ENCODE measurements around the gene SALL1. TPM values are rescaled to one million over a fixed set of nuclear protein-coding genes. Genes with fewer than 3 reads are reported as not detected.

The SALL1 gene
- polyA plus RNA-seq, 1 donor from 2014 or later, result 0.22 TPM

GRCh38 chr16:51172368-51172767 lies 21.3 kb upstream of the SALL1 start:
- Histone ChIP-seq H3K79me2 (replicated peaks; ENCODE audit: insufficient read depth, low read length) (no peaks in the 10 kb centered on the region), H3K27ac (ENCODE audit: low read length) (no peak overlapping the region), H3K9me2 (ENCODE audit: insufficient read depth, low read length) (no peaks in the 10 kb centered on the region), H3K9me3 (ENCODE audit: low read length) (peaks cover 9% of the 10 kb centered on the region), H3K4me3 (ENCODE audit: low read length) (no peak overlapping the region), H4K20me1 (ENCODE audit: insufficient read depth) (no peaks in the 10 kb centered on the region), H2AFZ (ENCODE audit: low read depth, low read length) (no peak overlapping the region), H3F3A (ENCODE audit: insufficient read depth, low read length, poor library complexity, severe bottlenecking) (no peaks in the 10 kb centered on the region), H3K4me2 (ENCODE audit: low read length) (no peak overlapping the region), H3K9ac (ENCODE audit: low read length) (no peak overlapping the region), H3K36me3 (ENCODE audit: insufficient read depth, low read length) (no peaks in the 10 kb centered on the region), H3K27me3 (ENCODE audit: insufficient read depth, low read depth, low read length) (no peaks in the 10 kb centered on the region)
- TF ChIP-seq RAD21 (conservative IDR thresholded peaks at IDR 0.05) (no peak), EZH2 (IDR thresholded peaks at IDR 0.05; ENCODE audit: borderline replicate concordance, insufficient read depth, low read length, poor library complexity, severe bottlenecking) (no peak)

- no peak for TF ChIP-seq MXI1 (conservative IDR thresholded peaks at IDR 0.05; ENCODE audit: poor library complexity, severe bottlenecking)
- TF ChIP-seq EZH2 (IDR thresholded peaks at IDR 0.05; ENCODE audit: borderline replicate concordance, insufficient read depth, low read length, poor library complexity, severe bottlenecking), result no peak
- TF ChIP-seq POLR2AphosphoS5 (IDR thresholded peaks at IDR 0.05), result no peak
- no peak for TF ChIP-seq TAF1 (IDR thresholded peaks at IDR 0.05; ENCODE audit: low read depth)
- Histone ChIP-seq H3K79me2 (replicated peaks; ENCODE audit: insufficient read depth, low read length) (no peaks in the 10 kb centered on the region), H3K9me2 (ENCODE audit: insufficient read depth, low read length) (no peaks in the 10 kb centered on the region), H3K9ac (ENCODE audit: low read length) (no peak overlapping the region), H3K27ac (ENCODE audit: low read length) (no peak overlapping the region), H2AFZ (ENCODE audit: low read depth, low read length) (no peak overlapping the region), H4K20me1 (ENCODE audit: insufficient read depth) (no peaks in the 10 kb centered on the region), H3K4me3 (ENCODE audit: low read length) (no peak overlapping the region), H3K4me2 (ENCODE audit: low read length) (no peak overlapping the region), H3F3A (ENCODE audit: insufficient read depth, low read length, poor library complexity, severe bottlenecking) (no peaks in the 10 kb centered on the region), H3K27me3 (ENCODE audit: insufficient read depth, low read depth, low read length) (no peaks in the 10 kb centered on the region), H3K9me3 (ENCODE audit: low read length) (peaks cover 9% of the 10 kb centered on the region), H3K36me3 (ENCODE audit: insufficient read depth, low read length) (no peaks in the 10 kb centered on the region)
These were observed 17.7 kb upstream of the SALL1 start for GRCh38 chr16:51168755-51169154.

DNA sequence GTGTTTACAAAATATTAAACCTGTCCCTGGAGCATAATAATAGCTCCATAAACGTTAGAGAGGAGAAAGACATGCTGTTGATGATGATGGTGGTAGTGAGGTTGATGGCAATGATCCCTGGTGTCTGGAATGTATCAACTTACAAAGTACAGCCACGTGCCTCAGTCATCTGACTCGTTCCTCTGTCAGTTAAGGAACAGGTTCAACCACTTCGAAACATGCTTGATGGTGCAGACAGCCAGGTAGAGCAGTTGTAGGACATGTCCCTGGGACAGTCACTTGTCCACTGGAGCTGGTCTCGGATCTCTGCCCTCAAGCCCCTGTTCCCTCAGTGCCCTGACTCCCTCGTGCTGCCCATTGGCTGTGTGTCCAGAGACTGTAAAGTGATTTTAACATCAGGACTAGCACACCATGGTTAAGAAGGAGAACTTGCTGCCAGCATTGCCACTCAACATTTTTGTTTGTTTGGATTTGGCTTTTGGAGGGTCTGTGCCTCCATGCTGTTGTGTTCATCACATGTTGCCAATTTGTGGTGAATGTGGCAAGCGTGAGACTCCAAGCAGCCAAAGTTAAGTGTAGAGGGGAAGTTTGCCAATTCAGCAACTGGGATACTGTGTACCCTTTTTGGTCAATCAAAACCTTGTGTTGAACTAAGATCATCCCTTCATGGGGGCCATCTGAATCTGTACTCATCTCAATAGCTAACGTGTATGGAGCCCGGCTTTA lies 16.3 kb upstream of the SALL1 start:
- H3F3A ChIP-seq (ENCODE audit: insufficient read depth, low read length, poor library complexity, severe bottlenecking), result no peaks in the 10 kb centered on the region
- H3K4me2 ChIP-seq (ENCODE audit: low read length), result no peak overlapping the region
- TF ChIP-seq SMC3 (conservative IDR thresholded peaks at IDR 0.05; ENCODE audit: poor library complexity), result no peak
- H3K9me3 ChIP-seq (ENCODE audit: low read length), result peaks cover 9% of the 10 kb centered on the region
- no peaks in the 10 kb centered on the region for H3K36me3 ChIP-seq (ENCODE audit: insufficient read depth, low read length)
- no peak overlapping the region for H2AFZ ChIP-seq (ENCODE audit: low read depth, low read length)
- H3K9me2 ChIP-seq (ENCODE audit: insufficient read depth, low read length), result no peaks in the 10 kb centered on the region
- H3K4me3 ChIP-seq (ENCODE audit: low read length), result no peak overlapping the region
- H3K79me2 ChIP-seq (replicated peaks; ENCODE audit: insufficient read depth, low read length), result no peaks in the 10 kb centered on the region
- H3K9ac ChIP-seq (ENCODE audit: low read length), result no peak overlapping the region
- no peaks in the 10 kb centered on the region for H3K27me3 ChIP-seq (ENCODE audit: insufficient read depth, low read depth, low read length)
- H3K27ac ChIP-seq (ENCODE audit: low read length), result no peak overlapping the region
- no peaks in the 10 kb centered on the region for H4K20me1 ChIP-seq (ENCODE audit: insufficient read depth)

DNA sequence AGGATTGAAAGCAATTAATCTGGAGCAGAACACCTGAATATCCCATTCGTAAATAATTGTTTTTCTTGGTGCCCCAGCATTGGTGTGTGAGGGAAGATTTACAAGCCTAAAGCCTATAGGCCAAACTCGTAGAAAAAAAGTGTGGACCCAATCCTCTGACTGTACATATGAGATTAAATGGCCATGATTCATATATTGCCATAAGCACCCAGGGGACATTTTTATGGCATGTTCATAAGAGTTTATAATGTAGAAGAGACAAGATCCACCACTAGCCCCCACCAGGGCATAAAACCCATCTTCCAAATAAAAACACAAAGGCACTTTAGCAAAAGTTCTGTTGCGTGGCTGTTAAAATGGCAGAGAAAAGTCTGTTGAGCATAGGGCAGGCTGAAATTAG lies 15.5 kb upstream of the SALL1 start:
- H2AFZ ChIP-seq (ENCODE audit: low read depth, low read length), result no peak overlapping the region
- no peaks in the 10 kb centered on the region for H3K9me2 ChIP-seq (ENCODE audit: insufficient read depth, low read length)
- H3F3A ChIP-seq (ENCODE audit: insufficient read depth, low read length, poor library complexity, severe bottlenecking), result no peaks in the 10 kb centered on the region
- peaks cover 9% of the 10 kb centered on the region for H3K9me3 ChIP-seq (ENCODE audit: low read length)
- no peak overlapping the region for H3K4me3 ChIP-seq (ENCODE audit: low read length)
- no peak overlapping the region for H3K9ac ChIP-seq (ENCODE audit: low read length)
- H3K36me3 ChIP-seq (ENCODE audit: insufficient read depth, low read length), result no peaks in the 10 kb centered on the region
- no peaks in the 10 kb centered on the region for H3K27me3 ChIP-seq (ENCODE audit: insufficient read depth, low read depth, low read length)
- H3K4me2 ChIP-seq (ENCODE audit: low read length), result no peak overlapping the region
- TF ChIP-seq SMC3 (conservative IDR thresholded peaks at IDR 0.05; ENCODE audit: poor library complexity), result no peak
- TF ChIP-seq EP300 (conservative IDR thresholded peaks at IDR 0.05; ENCODE audit: poor library complexity, severe bottlenecking), result no peak
- TF ChIP-seq RAD21 (conservative IDR thresholded peaks at IDR 0.05), result no peak
- TF ChIP-seq POLR2AphosphoS5 (IDR thresholded peaks at IDR 0.05), result no peak
- TF ChIP-seq, protein P1, sequence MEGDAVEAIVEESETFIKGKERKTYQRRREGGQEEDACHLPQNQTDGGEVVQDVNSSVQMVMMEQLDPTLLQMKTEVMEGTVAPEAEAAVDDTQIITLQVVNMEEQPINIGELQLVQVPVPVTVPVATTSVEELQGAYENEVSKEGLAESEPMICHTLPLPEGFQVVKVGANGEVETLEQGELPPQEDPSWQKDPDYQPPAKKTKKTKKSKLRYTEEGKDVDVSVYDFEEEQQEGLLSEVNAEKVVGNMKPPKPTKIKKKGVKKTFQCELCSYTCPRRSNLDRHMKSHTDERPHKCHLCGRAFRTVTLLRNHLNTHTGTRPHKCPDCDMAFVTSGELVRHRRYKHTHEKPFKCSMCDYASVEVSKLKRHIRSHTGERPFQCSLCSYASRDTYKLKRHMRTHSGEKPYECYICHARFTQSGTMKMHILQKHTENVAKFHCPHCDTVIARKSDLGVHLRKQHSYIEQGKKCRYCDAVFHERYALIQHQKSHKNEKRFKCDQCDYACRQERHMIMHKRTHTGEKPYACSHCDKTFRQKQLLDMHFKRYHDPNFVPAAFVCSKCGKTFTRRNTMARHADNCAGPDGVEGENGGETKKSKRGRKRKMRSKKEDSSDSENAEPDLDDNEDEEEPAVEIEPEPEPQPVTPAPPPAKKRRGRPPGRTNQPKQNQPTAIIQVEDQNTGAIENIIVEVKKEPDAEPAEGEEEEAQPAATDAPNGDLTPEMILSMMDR (IDR thresholded peaks at IDR 0.05; ENCODE audit: poor library complexity, severe bottlenecking), result no peak
- no peak for TF ChIP-seq MXI1 (conservative IDR thresholded peaks at IDR 0.05; ENCODE audit: poor library complexity, severe bottlenecking)
- TF ChIP-seq, protein P2, sequence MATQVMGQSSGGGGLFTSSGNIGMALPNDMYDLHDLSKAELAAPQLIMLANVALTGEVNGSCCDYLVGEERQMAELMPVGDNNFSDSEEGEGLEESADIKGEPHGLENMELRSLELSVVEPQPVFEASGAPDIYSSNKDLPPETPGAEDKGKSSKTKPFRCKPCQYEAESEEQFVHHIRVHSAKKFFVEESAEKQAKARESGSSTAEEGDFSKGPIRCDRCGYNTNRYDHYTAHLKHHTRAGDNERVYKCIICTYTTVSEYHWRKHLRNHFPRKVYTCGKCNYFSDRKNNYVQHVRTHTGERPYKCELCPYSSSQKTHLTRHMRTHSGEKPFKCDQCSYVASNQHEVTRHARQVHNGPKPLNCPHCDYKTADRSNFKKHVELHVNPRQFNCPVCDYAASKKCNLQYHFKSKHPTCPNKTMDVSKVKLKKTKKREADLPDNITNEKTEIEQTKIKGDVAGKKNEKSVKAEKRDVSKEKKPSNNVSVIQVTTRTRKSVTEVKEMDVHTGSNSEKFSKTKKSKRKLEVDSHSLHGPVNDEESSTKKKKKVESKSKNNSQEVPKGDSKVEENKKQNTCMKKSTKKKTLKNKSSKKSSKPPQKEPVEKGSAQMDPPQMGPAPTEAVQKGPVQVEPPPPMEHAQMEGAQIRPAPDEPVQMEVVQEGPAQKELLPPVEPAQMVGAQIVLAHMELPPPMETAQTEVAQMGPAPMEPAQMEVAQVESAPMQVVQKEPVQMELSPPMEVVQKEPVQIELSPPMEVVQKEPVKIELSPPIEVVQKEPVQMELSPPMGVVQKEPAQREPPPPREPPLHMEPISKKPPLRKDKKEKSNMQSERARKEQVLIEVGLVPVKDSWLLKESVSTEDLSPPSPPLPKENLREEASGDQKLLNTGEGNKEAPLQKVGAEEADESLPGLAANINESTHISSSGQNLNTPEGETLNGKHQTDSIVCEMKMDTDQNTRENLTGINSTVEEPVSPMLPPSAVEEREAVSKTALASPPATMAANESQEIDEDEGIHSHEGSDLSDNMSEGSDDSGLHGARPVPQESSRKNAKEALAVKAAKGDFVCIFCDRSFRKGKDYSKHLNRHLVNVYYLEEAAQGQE (IDR thresholded peaks at IDR 0.05; ENCODE audit: borderline replicate concordance), result no peak
- TF ChIP-seq TAF1 (IDR thresholded peaks at IDR 0.05; ENCODE audit: low read depth), result no peak
- no peak for TF ChIP-seq EZH2 (IDR thresholded peaks at IDR 0.05; ENCODE audit: borderline replicate concordance, insufficient read depth, low read length, poor library complexity, severe bottlenecking)
- no peaks in the 10 kb centered on the region for H4K20me1 ChIP-seq (ENCODE audit: insufficient read depth)
- H3K27ac ChIP-seq (ENCODE audit: low read length), result no peak overlapping the region
- no peaks in the 10 kb centered on the region for H3K79me2 ChIP-seq (replicated peaks; ENCODE audit: insufficient read depth, low read length)

All from neural cell (in vitro differentiated cells).